LoVo (cell line): ENCODE measurements around the gene ADAMTS10.
A peak's percentile ranks its signal among the peaks of the same experiment; 100 is the strongest.
"Not testable (repeated sequence)": the region's sequence is repeated elsewhere in the genome, so short reads cannot be mapped to it uniquely, and the experiment has no call there.

ENCODE experiments used
- DNase-seq: peaks from one replicate; pipeline ENCODE4 v3.0.0-alpha.2; 2016; ENCODE audit warnings: low spot score

The ADAMTS10 gene

DNA sequence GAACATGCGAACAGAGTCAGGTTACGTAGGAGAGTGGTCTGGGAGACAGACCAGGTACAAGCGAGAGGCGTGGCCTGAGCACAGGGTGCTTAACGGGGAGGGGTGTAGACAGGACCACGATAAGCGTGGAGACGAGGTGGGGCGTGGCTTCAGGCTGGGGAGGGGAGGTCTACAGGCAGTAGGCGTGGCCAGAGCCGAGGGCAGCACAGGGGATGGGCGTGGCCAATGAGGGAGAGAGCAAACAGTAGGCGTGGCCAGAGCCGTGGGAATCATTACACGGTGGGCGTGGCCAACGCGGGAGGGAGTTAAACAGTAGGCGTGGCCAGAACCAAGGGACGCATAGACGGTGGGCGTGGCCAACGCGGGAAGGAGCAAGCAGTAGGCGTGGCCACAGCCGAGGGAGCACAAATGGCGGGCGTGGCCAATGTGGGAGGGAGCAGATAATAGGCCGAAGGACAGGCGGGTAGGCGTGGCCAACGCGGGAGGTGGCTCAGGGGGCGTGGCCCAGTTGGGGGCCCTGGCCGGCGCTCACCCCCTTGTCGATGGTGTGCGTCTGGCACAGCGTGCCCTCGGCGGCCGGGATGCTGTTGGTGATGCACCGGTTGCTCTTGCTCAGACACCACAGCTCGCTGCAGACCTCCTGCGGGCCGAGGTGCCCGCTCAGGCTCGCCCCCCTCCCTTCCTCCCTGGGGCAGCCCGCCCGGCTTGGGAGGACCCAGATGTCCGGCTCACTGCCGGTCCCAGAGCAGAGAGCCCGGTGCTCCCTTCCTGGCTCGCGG is 18.1 kb downstream of the ADAMTS10 start:
- no peak for DNase-seq

- DNase-seq, result no peak
Observed at GRCh38 chr19:8589177-8589714, 21.3 kb downstream of the ADAMTS10 start.

DNA sequence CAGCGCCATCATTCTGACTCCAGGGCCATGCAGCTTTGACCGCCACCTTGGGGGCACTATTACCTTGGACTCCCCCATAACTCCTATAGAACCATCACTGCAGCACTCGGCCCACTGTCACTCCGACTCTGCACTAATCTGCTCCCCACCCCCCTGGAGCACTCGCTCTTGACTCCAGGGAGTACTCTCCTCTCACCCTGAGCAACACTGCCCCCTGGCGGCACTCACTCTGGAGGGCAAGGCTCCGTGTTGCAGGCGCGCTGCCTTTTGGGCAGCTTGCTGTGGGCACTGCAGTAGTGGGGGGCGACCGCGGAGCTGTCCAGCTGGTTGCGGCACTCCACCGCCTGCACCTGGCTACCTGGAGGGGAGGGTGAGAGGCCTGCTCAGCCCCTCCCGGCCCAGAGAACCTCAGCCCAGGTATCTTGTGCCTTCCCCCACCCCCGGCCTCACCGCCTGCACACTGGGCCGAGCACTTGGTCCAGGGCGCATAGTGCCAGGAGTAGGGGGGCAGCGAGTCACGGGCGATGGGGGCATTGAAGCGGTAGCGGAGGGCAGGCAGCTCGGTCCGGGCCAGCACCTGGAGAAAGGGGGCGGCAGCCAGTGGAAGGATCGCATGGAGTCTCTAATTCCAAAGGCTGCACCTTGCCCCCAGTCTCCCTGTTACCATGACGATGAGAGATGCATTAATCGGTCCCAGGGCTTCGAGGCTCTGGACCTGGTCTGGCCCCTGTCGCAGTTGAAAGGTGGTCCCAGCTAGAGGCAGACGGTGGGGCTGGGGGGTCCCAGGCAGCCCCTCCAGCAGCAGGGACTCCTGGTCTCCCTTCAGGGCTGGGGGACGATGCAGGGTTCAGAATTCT is 24.4 kb downstream of the ADAMTS10 start:
- DNase-seq, result no peak

DNA sequence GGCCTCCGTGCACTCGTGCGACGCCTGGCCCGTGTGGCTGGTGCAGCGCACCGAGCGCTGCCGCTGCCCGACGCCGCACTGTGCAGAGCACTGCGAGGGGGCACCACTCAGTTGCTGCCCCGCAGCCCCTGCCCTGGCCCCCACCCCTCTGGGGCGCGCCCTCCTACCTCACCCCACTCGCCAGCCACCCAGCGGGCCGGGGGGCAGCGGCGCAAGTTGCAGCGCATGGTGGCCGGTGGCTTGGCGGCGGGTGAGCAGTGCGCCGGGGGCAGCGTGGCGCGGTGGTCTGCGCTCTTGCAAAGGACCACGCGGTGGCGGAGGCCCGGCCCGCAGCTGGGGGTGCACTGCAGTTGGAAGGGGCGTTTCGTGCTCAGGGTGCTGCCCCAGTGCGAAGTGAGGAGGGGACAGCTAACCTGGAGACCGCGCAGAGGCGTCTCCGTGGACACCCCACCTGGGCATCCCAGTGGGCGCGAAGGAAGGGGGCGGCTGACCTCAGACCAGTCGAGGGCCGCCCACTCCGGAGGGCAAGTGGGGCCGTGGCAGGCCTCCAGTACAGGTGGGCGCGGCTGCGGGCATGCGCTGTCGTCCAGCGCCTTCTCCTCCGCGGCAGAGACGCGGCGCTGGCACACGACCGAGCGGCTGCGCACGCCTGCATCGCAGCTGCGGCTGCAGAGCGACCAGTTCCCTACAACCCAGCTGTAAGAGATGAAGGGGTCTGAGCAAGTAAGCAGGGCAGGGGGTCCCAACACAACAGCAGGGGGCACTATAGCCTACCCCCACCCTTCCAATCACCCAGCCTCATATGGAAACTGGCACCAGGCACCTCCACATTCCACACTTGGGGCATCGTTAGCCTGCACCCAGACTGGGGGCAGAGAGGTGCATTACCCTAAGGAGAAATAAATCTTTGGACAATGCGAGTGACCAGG is 25.3 kb downstream of the ADAMTS10 start:
- no peak for DNase-seq

GRCh38 chr19:8580710-8581281 is 29.7 kb downstream of the ADAMTS10 start:
- DNase-seq, result peak; percentile 79

DNA sequence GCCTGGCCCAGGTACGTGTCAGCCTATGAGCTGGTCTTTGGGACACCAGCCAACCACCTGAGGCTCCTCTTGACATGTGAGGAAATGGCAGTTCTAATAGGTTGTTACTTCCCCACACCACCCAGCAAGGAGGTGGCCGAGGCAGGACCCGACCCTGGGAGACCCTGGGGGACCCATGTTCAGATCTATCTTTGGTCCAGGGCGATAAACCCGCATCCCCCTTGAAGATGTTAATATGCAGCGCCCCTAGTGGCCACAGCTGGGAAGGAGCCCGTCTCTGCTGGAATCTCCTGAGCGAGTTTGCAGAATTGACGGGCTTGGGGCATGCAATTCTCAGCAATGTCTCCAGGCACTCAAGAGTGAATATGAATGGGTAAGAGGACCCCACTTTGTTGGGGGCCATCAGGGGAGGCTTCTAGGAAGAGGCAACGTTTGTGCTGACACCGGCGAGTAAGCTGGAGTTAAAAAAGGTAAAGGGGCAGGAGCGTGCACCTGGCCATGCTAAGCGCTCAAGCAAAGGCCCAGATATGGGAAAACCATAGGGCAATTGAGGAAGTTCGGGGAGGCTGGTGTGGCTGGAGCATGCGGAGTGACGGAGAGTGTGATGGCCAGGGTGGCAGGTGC is 31.8 kb downstream of the ADAMTS10 start:
- peak; percentile 70 for DNase-seq

DNA sequence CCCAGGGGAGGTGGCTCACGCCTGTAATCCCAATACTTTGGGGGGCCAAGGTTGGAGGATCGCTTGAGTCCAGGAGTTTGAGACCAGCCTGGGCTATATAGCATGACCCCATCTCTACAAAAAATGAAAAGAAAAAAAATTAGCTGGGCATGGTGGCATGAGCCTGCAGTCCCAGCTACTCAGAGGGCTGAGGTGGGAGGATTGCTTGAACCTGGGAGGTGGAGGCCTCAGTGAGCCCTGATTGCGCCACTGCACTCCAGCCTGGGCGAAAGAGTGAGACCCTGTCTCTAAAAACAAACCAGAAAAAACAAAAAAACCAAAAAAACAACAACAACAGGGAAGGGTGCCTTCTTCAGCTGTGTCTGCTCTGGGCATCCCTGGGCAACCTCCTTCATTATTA is 32.8 kb downstream of the ADAMTS10 start:
- no peak for DNase-seq

DNA sequence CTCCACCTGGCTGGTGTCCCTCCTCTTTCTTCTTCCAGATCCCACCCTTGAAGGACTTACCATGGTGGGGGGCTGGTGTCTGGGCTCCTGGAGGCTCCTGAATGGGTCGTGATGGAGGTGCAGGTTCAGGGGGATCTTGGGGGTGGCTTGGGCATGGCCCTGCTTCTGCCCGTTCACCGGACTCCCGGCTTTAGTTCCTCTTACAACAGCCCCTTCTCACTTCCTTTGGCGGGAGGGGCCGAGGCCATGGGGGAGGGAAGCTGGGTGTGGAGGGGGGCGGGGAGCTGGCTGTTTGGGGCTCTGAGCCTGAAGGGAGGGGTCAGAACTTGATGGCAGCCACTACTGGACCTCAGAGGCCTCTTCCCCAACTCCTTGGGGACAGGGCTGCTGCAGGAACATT is 33.3 kb downstream of the ADAMTS10 start, which contains the start of gene MYO1F:
MYO1F (minus strand) TSS at position 196 of the 400 bp plus-strand sequence; CDS start at position 63, 133 bp downstream.
- no peak for DNase-seq

- DNase-seq, result no peak
Observed at GRCh38 chr19:8576273-8576993, 34.1 kb downstream of the ADAMTS10 start.

GRCh38 chr19:8575467-8575997 is 35.0 kb downstream of the ADAMTS10 start:
- DNase-seq, result no peak

- DNase-seq, result not testable (repeated sequence)
Observed at GRCh38 chr19:8574619-8574922, 35.9 kb downstream of the ADAMTS10 start.

GRCh38 chr19:8573316-8573715 is 37.2 kb downstream of the ADAMTS10 start:
- no peak for DNase-seq

GRCh38 chr19:8571006-8571411 is 39.5 kb downstream of the ADAMTS10 start:
- DNase-seq, result no peak

GRCh38 chr19:8569066-8569771 is 41.3 kb downstream of the ADAMTS10 start:
- peak; percentile 56 for DNase-seq

DNA sequence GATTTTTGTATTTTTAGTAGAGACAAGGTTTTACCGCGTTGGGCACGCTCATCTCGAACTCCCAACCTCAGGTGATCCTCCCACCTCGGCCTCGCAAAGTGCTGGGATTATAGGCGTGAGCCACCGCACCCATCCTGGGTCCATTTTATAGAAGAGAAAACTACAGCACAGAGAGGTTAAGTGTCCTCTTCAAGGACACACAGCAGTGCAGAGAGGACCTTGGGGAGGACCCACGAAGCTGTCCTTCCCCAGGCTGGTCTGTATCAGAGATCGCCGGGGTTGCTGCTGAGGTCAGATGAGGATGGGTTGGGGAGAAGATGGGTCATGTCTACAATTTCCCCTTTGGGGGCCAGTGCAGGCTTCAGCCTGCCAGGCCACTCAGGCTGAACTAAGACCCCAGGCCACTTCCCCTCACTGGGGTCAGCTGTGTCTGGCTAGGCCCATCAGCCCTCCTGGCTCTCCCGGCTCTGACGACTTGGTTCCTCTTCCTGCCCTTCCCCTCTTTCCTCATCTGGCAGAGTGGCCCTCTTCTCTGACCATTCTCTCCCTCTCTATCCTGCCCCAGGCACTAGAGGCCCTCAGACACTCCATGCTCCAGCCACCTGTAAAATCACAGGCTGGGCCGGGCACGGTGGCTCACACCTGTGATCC is 42.9 kb downstream of the ADAMTS10 start:
- no peak for DNase-seq

GRCh38 chr19:8566855-8567254 is 43.7 kb downstream of the ADAMTS10 start:
- DNase-seq, result no peak

DNA sequence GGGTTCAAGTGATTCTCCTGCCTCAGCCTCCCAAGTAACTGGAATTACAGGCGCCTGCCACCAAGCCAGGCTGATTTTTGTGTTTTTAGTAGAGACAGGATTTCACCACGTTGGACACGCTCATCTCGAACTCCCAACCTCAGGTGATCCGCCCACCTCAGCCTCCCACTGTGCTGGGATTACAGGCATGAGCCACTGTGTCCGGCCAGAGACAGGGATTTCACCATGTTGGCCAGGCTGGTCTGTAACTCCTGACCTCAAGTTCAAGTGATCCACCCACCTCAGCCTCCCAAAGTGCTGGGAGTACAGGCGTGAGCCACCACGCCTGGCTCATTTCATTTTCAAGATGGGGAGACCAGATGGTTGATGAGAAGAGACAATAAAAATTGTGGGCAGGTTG is 45.6 kb downstream of the ADAMTS10 start:
- not testable (repeated sequence) for DNase-seq

- DNase-seq, result no peak
Observed at GRCh38 chr19:8561075-8561764, 49.3 kb downstream of the ADAMTS10 start.
